OCI-LY7 (cell line): ENCODE results near the gene LRRC75A.

Source experiments
- CTCF ChIP-seq: fragments of 200-600 bp; sonication (generic); conservative IDR thresholded peaks from 2 replicates; pipeline ENCODE4 v1.5.1; 2014; ENCODE audit warnings: mild to moderate bottlenecking, antibody characterized with exemption, low read length, moderate library complexity, mixed read lengths
- EZH2phosphoT487 ChIP-seq: fragments of 200-600 bp; sonication (generic); IDR thresholded peaks from 2 replicates; pipeline ENCODE4 v1.6.1; 2018; ENCODE audit warnings: low read depth, borderline replicate concordance, mild to moderate bottlenecking, mixed run types, antibody characterized with exemption, low read length, moderate library complexity, mixed read lengths

- TF ChIP-seq CTCF (no peak), EZH2phosphoT487 (no peak)
These were observed 68.6 kb downstream of the LRRC75A start for GRCh38 chr17:16423226-16423872.
